K562 treated with DMSO at 1 percent for 48 hours (cell line): ENCODE measurements around the gene PTPN7. TPM values are rescaled to one million over a fixed set of nuclear protein-coding genes. Genes with fewer than 3 reads are reported as not detected.

Experiments used
- total RNA-seq: library from RNA; unstranded; fragments of 300-600 nt; gene quantifications from 2 replicates; pipeline ENCODE4 v1.2.3, GENCODE V29; 2022; ENCODE audit warnings: low replicate concordance; ENCODE audit errors: extremely low read depth

PTPN7 gene
- not detected in 2 replicates for total RNA-seq

DNA sequence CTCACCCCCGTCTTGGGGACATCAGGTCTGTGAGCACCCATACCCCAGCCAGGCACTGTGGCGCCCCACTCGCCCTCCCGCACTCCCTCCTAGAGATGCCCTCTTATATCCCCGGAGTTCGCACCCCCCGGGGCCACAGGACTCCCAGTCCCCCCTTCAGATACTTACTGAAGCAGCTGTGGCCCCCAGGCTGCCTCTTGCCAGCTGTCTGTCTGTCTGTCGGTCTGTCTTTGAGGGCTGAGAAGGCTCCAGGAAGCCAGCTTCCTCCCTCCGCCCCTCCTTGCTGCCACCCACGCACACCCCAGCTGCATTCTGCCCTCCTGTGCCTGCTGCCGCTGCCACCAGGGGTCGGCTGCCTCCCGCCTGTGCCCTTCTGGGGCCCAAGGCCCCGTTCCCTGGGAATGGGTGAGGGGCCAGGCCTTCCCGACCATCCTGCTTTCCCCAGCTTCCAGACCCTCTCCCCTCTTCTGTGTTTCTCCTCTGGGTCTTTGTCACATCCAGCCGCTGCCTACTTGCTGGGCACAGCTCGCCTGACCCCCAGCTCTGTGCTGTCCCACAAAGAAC is at the start of gene PTPN7:
Gene PTPN7, minus strand, starts transcription at position 226 of the 564 bp plus-strand sequence. CDS start 1,200 bp downstream, outside the sequence.

GRCh38 chr1:202193614-202194327 is 33.4 kb upstream of the PTPN7 start, which contains the start of gene LGR6:
LGR6 (plus strand) TSS chr1:202193799; CDS start chr1:202193990, 191 bp downstream.

GRCh38 chr1:202144402-202145067 is 15.9 kb downstream of the PTPN7 start, which contains the start of gene ARL8A:
ARL8A (minus strand) TSS chr1:202144737; CDS start chr1:202144572, 165 bp downstream.

DNA sequence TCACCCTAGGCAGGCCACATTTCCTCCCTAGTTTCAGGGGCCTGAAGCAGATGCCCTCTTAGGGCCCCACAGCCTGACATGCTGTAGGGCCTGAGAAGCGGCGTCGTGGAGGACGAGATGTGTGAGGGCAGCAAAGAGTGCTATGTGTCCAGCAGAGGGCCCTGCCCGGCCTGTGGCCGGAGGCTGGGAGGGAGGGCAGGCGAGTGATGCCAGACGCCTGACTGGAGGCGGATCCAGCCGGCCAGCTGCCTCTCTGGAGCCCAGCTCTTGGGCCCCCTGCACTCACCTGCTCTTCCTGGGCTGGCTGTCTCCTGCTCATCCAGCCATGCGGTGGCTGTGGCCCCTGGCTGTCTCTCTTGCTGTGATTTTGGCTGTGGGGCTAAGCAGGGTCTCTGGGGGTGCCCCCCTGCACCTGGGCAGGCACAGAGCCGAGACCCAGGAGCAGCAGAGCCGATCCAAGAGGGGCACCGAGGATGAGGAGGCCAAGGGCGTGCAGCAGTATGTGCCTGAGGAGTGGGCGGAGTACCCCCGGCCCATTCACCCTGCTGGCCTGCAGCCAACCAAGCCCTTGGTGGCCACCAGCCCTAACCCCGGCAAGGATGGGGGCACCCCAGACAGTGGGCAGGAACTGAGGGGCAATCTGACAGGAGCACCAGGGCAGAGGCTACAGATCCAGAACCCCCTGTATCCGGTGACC is 37.6 kb downstream of the PTPN7 start, which contains the start of gene GPR37L1:
Gene GPR37L1, plus strand, starts transcription at position 279 of the 697 bp plus-strand sequence. Its CDS starts 47 bp downstream, at position 326.

Other genes with a start within 250 kb of the PTPN7 start
- not detected in 2 replicates for gene LMOD1, start 214.1 kb downstream of the PTPN7 start, total RNA-seq
- not detected in 2 replicates for gene TIMM17A, start 205.1 kb downstream of the PTPN7 start, total RNA-seq
- gene RNPEP, start 178.0 kb downstream of the PTPN7 start, total RNA-seq, result not detected in 2 replicates
- not detected in 2 replicates for gene ELF3, start 150.0 kb downstream of the PTPN7 start, total RNA-seq
- gene GPR37L1, start 37.7 kb downstream of the PTPN7 start, total RNA-seq, result not detected in 2 replicates
- not detected in 2 replicates for gene ARL8A, start 15.9 kb downstream of the PTPN7 start, total RNA-seq
- gene LGR6, start 33.2 kb upstream of the PTPN7 start, total RNA-seq, result not detected in 2 replicates
- gene UBE2T, start 181.3 kb upstream of the PTPN7 start, total RNA-seq, result not detected in 2 replicates
- not detected in 2 replicates for gene PPP1R12B, start 188.1 kb upstream of the PTPN7 start, total RNA-seq